ENCODE results near the gene AHDC1.

Gene AHDC1

GRCh38 chr1:27581823-27582243 lies 22.1 kb downstream of the AHDC1 start:
- DNase-seq (ENCODE audit: low read depth in 1 of 2, low spot score in 1 of 2), result no peak

- DNase-seq (ENCODE audit: low read depth in 1 of 2, low spot score in 1 of 2), result no peak
Measured at GRCh38 chr1:27577504-27578188, 26.3 kb downstream of the AHDC1 start.

- no peak for DNase-seq (ENCODE audit: low read depth in 1 of 2, low spot score in 1 of 2)
Measured at GRCh38 chr1:27576806-27577227, 27.1 kb downstream of the AHDC1 start.

GRCh38 chr1:27575840-27576331 lies 28.1 kb downstream of the AHDC1 start:
- no peak for DNase-seq (ENCODE audit: low read depth in 1 of 2, low spot score in 1 of 2)

- no peak for DNase-seq (ENCODE audit: low read depth in 1 of 2, low spot score in 1 of 2)
Measured at GRCh38 chr1:27574871-27575831, 28.8 kb downstream of the AHDC1 start.

- no peak for DNase-seq (ENCODE audit: low read depth in 1 of 2, low spot score in 1 of 2)
Measured at GRCh38 chr1:27574001-27574781, 29.8 kb downstream of the AHDC1 start.

GRCh38 chr1:27572679-27573426 lies 31.1 kb downstream of the AHDC1 start:
- DNase-seq (ENCODE audit: low read depth in 1 of 2, low spot score in 1 of 2), result no peak

GRCh38 chr1:27572019-27572678 lies 31.8 kb downstream of the AHDC1 start:
- DNase-seq (ENCODE audit: low read depth in 1 of 2, low spot score in 1 of 2), result no peak

- DNase-seq (ENCODE audit: low read depth in 1 of 2, low spot score in 1 of 2), result no peak
Measured at GRCh38 chr1:27571439-27572018, 32.4 kb downstream of the AHDC1 start.

- DNase-seq (ENCODE audit: low read depth in 1 of 2, low spot score in 1 of 2), result no peak
Measured at GRCh38 chr1:27570784-27571183, 33.2 kb downstream of the AHDC1 start.

GRCh38 chr1:27570356-27570755 lies 33.6 kb downstream of the AHDC1 start:
- no peak for DNase-seq (ENCODE audit: low read depth in 1 of 2, low spot score in 1 of 2)

- no peak for DNase-seq (ENCODE audit: low read depth in 1 of 2, low spot score in 1 of 2)
Measured at GRCh38 chr1:27569506-27570291, 34.2 kb downstream of the AHDC1 start.

GRCh38 chr1:27569088-27569460 lies 34.9 kb downstream of the AHDC1 start:
- no peak for DNase-seq (ENCODE audit: low read depth in 1 of 2, low spot score in 1 of 2)

GRCh38 chr1:27568300-27569087 lies 35.5 kb downstream of the AHDC1 start:
- DNase-seq (ENCODE audit: low read depth in 1 of 2, low spot score in 1 of 2), result peak; percentile 69 to 91

GRCh38 chr1:27567971-27568299 lies 36.0 kb downstream of the AHDC1 start:
- no peak for DNase-seq (ENCODE audit: low read depth in 1 of 2, low spot score in 1 of 2)

GRCh38 chr1:27567146-27567526 lies 36.8 kb downstream of the AHDC1 start:
- DNase-seq (ENCODE audit: low read depth in 1 of 2, low spot score in 1 of 2), result no peak

GRCh38 chr1:27566462-27567145 lies 37.3 kb downstream of the AHDC1 start:
- no peak for DNase-seq (ENCODE audit: low read depth in 1 of 2, low spot score in 1 of 2)
